Lung microvascular endothelial cell (primary cell): ENCODE data around the gene RASGRF2. TPM values are rescaled to one million over a fixed set of nuclear protein-coding genes. Genes with fewer than 3 reads are reported as not detected.

Experiments used
- DNase-seq, 2 donors: peaks; one replicate each; pipeline versions ENCODE4 v3.0.0 to v3.0.0-alpha.2; 2010; ENCODE audit warnings: low read depth in 2 of 2
- total RNA-seq: library from RNA; depleted of rRNA; stranded (reverse); fragments of >200 nt; gene quantifications from 2 replicates; pipeline ENCODE4 v1.2.1, GENCODE V29; 2014

The RASGRF2 gene
- total RNA-seq, 1 donor from 2014 or later: 20.6 TPM

DNA sequence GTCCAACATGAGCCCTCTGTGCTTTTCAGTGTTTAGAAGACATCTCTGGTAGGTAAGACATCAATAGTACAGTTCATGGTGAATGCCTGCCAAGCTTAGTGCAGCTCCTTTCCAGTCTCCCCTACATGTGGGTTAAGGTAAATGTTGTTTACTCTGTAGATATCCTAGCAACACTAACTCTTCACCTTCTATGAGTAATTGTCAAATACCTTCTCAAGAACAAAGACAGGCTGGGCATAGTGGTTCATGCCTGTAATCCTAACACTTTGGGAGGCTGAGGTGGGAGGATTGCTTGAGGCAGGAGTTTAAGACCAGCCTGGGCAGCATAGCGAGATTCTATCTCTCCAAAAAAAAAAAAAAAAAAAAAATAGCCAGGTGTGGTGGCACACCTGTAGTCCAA lies 18.7 kb upstream of the RASGRF2 start:
- DNase-seq: no peak

DNA sequence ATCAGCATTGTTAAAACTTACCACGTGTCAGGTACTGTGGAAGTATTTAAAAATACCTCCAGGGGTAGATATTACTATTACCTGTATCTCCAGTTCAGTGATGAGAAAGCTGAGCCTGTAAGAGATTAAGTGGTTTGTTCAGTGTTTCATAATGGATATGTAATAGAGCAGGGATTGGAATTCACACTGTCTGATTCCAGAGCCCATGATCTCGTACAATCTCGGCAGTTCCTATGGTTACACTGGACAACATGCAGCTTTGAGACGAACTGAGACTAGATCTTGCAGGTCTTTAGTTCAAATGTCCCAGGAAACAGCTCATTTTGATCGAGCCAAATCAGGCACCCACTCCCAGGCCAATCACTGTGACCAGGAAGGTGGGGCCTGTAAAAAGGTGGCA lies 8.8 kb upstream of the RASGRF2 start:
- no peak for DNase-seq

DNA sequence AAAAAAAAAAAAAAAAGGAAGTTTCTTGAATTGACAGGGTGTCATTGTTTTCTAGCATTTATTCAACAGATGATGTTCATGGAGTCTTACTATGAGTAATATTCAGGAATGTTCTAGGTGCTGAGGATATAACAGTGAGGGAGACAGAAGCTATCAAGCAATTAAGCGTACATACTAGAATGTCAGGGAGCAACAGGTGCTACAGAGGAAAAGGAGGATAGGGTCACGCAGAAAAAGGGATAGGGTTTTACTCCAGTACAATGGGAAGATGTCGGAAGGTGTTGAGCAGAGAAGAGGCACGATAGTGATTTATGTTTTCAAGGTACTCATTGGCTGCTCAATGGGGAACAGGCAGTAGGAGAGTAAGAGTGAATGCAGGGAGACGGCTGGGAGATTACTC lies 6.6 kb upstream of the RASGRF2 start:
- DNase-seq: no peak

DNA sequence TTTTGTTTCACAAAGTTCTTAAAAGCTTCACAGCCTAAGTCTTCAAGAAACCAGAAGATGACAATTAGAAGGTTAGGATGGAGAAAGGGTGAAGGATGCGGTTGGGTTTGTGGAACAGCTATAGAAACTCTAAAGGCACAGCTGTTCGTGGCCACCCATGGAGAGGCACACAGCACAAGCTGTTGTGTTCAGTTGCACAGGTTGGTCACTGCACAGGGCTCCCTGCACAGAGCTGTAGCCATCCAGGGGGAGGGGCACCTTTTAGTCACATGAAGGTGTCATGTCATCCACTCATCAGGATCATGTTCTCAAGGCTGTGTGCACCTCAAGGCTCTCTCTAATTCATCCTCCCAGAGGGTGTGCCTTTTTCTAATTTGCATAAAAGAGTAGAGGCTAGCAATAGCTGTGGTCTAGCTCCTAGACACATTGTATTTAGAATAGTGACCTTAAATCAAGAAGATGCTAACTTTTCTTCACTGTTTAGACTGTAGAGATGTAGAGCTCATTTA lies 5.0 kb upstream of the RASGRF2 start:
- no peak for DNase-seq

DNA sequence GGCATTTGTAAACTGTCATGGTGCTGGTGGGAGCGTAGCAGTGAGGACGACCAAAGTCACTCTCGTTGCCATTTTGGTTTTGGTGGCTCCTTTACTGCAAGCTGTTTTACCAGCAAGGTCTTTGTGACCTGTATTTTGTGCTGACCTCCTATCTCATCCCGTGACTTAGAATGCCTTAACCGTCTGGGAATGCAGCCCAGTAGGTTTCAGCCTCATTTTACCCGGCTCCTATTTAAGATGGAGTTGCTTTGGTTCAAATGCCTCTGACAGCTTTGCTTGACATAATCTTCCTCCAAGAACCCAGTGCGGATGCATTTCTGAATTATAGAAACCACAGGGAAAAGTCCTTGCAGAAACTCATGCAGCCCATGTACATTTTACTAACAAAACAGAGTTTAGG lies 3.9 kb upstream of the RASGRF2 start:
- DNase-seq: no peak

DNA sequence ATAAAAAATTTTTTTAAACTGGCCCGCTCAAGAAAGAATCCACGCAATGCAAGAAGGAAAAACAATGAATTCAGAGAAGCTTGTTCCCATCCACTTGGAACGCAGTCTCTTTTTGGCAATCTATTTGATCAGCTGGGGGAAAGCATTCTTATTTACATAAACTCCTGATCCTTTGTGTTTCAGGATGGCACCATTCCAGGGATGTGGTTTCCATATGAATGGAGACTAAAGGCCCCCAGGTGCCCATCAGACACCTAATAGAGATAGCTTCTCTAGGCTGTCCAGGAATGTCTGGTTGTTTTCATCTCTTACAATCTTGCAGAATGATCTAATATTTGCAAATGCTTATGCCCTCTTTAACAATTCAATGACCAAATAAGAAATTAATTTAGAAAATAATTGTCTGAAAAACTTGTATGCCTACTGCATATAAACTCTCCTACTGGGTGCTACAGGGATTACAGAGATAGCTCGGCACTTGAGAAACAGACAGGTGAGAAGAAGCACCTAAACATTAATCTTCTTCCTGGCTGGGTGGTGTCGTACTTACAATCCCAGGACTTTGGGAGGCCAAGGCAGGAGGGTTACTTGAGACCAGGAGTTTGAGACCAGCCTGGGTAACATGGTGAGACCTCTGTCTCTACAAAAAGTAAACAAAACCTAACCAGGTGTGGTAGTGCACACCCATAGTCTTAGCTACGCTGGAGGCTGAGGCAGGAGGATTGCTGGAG lies 3.0 kb upstream of the RASGRF2 start:
- DNase-seq: peak in 1 of 2 donors; percentile 67

DNA sequence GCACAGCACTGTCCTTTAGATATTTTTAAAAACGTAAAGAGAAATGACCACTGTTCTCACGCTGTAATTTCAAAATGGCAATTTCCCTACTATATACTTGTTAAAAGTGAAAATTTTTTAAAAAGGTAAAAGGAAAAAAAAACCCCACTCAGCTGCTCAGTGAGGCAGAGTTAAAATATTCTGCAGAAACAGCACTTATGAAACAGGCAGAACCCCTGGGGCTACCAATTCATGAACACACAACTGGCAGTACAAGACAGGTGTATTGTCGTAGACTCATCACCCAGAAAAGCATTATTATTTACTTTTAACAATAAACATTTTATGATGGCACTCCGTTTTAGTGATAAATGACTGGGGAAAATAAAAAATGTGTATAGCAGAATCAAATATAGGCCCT lies 1.5 kb upstream of the RASGRF2 start:
- DNase-seq: no peak

DNA sequence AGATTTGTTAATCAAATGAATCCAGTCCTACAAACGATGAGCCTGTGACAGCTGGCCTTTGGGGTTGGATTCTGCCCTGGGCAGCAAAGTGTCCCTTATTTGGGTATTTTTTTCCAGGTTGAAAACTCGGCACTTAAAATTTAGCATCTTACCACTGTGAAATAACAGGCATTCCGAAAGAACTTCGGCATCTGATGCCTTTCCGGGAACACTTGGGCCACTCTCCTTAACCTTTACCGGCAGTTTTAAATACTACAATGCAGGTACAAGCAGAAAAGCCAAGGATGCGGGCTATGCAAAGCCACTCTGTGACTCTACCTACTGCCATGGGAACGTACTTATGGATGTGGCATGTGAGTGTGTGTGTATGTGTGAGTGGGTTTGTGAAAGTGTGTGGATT lies 1.0 kb upstream of the RASGRF2 start:
- no peak for DNase-seq

DNA sequence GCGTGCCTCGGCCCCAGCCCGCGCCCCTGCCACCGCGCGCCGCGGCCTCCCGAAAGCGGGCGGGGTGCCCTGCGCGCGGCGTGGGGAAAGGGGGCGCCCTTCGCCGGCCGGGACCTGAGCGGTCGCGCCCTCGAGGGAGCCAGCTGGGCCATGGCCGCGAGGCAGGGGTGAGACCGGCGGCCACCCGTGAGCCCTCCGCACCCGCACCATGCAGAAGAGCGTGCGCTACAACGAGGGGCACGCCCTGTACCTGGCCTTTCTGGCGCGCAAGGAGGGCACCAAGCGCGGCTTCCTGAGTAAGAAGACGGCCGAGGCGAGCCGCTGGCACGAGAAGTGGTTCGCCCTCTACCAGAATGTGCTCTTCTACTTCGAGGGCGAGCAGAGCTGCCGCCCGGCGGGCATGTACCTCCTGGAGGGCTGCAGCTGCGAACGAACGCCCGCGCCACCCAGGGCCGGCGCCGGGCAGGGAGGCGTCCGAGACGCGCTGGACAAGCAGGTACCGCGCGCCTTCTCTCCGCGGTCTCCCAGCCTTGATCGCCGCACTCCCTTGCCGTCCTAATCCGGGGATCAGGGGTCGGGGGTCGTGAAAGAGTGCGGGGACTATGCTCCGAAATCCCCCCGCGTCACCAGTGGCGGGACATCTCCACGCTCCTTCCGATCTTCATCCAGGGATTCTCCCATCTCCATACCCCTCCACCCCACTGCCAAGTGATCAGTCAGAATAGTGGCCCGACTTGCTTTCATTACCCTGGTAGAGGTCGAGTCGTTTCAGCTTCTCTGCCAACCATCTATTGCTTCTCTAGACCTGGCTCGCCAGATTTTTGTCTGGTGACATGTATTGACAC lies 590 bp downstream of the RASGRF2 start:
- peak; percentile 12 to 71 for DNase-seq

DNA sequence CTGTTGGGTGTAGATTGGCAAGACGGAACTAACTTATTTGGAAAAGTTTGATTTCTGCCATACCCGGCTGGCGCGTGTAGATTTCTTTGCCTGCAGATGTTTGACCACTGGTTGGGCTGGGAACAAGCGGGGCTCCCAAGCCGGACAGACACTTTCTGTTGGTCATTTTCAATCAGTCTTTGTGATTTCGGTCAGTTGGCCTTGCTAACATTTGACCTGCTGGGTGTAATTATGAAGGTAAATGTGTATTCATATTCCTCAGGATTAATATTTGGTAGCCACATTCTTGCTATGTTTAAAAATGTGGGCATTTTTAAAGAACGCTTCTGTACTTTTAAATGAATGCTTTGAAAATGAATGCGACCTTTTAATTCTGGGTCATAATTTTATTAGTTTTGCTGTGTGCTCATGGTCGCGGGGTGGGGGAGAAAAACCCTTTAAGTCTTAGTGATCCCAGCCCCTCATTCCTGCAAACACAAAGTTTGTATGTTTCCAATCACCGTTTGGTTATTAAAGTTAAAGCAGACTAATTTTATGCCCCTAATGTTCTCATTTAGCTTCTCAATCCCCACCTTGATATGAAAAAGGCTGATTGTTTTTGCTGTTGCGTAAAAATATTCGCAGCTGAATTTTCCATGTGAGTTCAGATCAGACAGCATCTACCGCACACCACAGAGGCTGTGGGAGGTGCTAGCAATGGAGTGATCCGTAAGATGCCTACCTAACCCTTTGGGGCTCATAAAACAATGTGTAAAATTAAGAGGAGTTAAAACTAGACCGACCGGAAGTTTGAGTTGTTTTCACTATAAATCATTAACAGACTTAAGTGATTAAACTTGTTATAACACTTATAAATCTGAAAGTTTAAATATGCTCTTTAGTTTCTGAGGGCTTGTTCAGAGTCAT lies 1.5 kb downstream of the RASGRF2 start:
- peak in 1 of 2 donors; percentile 81 for DNase-seq

DNA sequence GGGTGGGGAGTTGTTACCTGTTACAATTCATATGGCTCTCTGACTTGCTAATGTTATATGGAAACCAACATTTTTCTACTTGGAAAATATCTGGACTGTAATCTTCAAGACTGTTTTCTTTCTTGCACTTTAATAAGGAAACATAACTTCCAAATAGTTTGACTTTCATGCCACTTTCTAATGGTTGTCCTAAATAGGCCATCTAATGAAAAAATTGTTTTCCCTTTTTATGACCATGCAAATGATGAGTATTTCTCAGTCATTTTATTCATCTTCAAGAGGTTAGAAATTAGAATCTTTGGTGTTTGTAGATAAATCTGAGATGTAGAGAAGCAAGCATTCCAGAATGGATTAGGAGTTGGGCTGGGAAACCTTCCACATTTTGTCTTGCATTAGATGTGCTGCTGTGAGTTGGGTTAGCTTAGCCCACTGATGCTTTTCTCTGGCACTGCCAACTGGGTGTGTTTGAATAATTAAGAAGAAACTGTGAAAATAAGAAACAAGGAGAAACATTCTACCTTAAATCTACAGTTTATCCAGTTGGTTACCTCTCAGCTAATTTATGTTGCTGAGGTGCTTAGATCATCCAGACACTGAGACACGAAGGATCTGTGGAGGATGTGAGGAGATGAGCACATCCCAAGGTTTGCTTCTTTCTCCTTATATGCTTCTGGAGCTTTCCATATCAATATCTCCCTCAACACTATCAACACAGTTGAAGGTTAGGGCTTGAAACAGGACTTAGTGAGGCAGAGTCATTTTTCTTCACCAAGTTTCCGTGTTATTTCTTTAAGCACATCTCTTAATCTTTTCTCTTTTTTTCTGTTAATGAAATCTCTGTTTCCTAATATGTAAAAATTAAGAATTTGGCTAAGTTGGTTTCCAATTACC lies 2.7 kb downstream of the RASGRF2 start:
- peak in 1 of 2 donors; percentile 29 for DNase-seq

DNA sequence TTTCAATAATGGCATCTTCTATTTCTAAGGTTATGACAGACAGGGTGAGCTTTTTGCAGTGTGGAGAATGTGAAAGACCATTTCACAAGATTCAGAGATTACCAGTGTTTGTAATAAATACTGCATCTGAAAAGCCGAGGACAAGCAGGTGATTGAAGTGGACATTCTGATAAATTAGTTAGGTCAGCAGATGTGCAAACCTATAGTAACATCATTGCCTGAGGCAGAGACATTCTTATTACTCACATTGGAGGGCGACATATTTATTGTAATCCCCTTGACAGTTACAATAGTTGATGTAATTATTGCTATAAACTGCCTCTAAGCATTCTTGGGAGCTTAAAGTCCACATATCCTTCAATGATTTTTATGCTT lies 3.3 kb downstream of the RASGRF2 start:
- peak in 1 of 2 donors; percentile 55 for DNase-seq

DNA sequence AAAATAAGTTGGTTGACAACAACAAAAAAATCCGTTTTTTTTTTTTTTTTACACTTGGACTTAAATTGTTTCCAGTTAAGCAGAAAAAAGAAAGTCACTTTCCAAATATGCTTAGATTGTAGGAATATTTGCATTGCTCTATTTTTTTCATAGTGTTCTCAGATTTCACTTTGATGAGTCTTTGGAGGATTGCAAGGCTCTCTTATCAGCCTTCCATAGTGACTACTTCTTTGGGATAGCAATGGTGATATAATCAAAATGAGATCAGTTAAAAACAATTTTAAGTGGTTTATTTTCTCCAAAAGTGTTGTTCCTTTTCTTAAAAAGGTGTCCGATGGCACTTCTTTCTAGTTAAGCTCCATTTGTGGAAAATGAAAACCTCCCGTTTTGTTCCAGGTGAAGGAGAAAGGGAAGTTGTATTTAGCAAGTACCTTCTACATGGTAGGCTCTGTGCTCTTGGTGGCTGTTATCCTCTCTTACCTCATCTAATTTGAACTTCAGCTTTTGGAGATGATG lies 3.9 kb downstream of the RASGRF2 start:
- DNase-seq: peak in 1 of 2 donors; percentile 43

DNA sequence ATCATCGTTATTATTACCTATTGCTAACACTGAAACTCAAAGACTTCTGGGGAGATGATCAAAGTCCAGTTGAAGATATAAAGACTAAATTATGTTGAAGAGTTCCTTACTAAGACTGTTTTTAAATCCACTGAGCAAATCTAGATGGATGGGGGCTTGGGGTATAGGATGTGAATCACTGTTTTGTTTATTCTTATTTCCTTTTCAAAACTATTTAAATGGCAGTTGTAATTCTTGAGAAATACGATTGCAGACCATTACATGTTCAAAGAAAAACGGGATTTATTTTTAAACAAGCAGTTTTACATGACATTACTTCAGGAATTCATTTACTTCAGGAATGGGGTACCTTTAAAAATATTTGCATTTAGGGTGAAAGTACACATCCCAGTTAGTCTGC lies 4.3 kb downstream of the RASGRF2 start:
- peak in 1 of 2 donors; percentile 61 for DNase-seq

DNA sequence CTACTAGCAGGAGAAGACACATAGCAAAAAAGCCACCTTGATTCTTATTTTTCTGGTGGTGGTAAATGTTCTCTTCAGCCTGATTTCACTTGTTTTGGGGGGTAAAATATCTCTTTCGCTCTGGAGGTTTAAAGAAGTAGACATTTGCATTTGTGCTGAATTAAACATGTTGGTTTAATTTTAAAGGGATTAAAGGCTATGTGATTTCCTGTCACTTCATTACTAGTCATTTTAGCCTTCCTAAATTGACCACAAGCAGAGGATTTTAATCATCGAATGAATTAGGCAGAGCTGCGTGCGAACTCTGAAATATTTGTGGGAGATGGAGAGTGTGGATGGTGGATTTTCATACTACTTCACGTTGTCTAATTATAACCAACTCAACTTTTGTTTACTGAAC lies 4.8 kb downstream of the RASGRF2 start:
- peak in 1 of 2 donors; percentile 36 for DNase-seq

DNA sequence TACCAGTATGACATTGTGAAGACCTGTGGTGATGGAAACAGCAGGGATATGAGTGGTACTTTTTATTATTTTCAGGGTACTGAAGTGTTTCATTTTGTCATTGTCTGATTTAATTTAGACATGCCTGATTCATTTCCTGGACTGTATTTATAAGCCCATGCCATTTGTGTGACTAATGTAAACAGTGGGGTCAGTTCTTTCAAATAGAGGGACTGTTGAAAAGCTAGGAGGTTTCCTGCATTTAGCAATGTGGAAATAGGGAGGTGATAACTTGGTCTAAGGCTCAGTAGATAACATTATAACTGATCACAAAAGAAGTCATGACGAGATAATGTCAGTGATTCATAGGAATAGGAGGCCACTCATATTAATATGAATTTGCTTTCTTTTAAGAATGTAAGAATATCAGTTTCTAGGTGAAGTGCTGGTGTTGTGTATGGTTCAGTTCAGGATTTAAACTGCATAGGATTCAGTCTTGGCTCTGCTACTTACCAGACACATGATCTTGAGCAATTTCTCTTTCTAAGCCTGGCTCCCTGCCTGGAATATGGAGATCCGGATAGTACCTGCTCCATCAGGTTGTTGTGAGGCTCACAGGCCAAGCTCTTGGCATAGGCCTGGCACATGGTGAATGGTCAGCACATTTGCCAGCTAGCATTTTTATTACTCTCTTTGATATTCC lies 7.5 kb downstream of the RASGRF2 start:
- peak; percentile 88 to 96 for DNase-seq

DNA sequence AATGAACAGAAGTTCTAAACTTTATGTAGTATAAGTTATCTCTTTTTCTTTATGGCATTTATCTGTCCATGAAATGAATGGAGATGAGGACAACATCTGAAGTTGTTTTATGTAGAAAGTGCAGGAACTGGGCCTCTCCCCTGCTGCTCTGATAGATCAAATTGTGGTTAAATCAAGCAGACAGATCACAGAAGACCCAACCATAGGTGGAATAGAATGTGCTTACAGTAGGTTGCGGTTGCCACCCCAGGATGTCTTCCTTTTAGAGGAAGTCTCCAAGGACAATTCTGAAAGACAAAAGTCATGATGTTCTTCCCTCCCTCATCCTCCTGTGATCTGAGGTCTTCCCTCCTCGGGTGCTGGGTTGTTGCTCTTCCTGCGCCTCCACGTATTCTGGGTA lies 12.9 kb downstream of the RASGRF2 start:
- DNase-seq: no peak

DNA sequence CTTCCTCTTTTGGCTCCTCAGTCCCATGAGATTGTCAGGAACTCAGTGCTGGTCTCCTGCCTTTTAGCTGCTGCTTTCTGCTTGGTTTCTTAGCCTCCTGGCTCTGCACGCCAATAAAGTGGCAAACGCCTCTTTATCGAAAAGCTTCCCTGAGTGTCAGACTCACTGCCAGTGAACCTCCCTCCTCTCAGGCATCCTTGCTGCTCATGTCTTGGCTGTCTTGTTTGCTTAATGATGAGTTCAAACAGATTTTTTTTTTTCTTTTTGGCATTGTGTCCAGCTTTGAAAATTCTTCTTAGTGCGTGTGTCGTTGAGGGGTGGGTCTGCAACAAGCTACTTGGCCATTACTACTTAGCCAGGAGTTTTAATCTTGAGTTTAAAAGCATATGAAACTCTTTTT lies 14.9 kb downstream of the RASGRF2 start:
- DNase-seq: no peak

DNA sequence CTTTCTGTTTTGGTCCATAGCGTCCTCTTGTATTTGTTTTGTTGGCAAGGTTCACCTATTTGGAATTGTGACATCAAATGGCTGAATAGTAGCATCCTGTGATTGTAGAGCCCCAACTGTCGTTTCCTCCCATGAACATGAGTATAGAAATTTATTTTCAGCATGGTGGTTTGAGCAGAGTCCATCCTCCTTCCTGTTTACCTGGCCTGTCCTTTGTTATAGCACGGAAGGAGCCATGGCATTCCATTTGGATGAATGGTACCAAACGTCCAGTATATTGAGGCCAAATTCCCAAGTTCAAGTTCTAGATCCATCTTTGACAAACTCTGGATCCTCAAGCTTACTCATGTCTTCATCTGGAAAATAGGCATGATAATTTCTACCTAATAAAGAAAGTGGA lies 16.8 kb downstream of the RASGRF2 start:
- peak; percentile 20 to 97 for DNase-seq

DNA sequence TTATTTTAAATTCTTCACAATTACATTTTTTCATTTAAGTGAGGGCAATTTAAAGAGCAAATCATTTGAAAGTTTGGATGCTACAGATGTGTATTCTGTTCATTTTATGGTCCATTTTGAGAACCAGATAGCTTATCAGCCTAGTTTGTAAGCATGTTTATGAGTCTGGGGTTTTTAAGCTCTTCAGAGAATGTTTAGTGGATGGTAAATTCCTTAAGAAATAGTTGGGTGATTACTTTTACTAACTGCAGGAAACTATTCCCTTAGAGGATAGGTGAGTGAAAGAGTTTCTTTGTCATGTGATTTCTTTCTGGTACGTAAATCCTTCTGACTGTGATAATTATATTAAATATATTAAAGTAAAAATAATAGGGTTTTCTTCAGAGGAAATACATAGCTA lies 17.6 kb downstream of the RASGRF2 start:
- DNase-seq: no peak
